ENCODE measurements around the gene ZNF804B. TPM values are rescaled to one million over a fixed set of nuclear protein-coding genes. Genes with fewer than 3 reads are reported as not detected.

The ZNF804B gene
- total RNA-seq, 6 donors from 2014 or later: not detected

- DNase-seq (no peak), ATAC-seq (ENCODE audit: low FRiP score in 2 of 2) (no peak)
- Histone ChIP-seq H3K4me3 (no peak overlapping the region), H3K4me1 (no peaks in the 10 kb centered on the region), H3K27me3 (no peaks in the 10 kb centered on the region), H3K27ac (no peak overlapping the region), H3K9me3 (peaks cover 0 to 6% (median 0%) of the 10 kb centered on the region in 4 donors), H3K36me3 (no peaks in the 10 kb centered on the region)
- TF ChIP-seq EP300 (IDR thresholded peaks at IDR 0.05): no peak
- TF ChIP-seq POLR2A (IDR thresholded peaks at IDR 0.05): no peak
- TF ChIP-seq CTCF (IDR thresholded peaks at IDR 0.05): no peak
- no peak for TF ChIP-seq POLR2AphosphoS5 (IDR thresholded peaks at IDR 0.05)
- 56 to 61% methylated on average over 2 of the region's 2 CpGs for WGBS, 2 donors
Measured at GRCh38 chr7:89133819-89134218, 374.3 kb downstream of the ZNF804B start.

DNA sequence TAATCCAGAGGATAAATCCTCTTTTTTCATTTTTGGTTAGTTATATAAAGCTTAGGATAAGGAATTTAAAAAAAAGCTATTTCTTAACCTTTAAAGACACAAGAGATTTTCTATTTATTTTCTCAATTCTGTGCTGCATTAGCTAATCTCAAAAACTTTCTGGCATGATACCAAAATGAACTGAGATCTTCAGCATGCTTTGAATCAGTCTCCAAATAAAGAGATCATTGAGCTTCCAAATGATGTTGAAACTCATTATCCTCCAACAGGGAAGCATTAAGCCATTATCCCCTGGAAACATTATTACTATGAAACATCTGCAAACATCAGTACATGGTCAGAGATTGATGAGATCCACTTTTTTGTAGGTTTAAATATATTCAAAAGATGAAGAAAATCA, 386.3 kb downstream of the ZNF804B start:
- Histone ChIP-seq H3K27me3 (no peaks in the 10 kb centered on the region), H3K4me1 (no peaks in the 10 kb centered on the region), H3K4me3 (no peak overlapping the region), H3K9me3 (no peaks in the 10 kb centered on the region), H3K36me3 (no peaks in the 10 kb centered on the region), H3K27ac (no peak overlapping the region)
- TF ChIP-seq EP300 (IDR thresholded peaks at IDR 0.05): no peak
- TF ChIP-seq POLR2AphosphoS5 (IDR thresholded peaks at IDR 0.05): no peak
- no peak for TF ChIP-seq POLR2A (IDR thresholded peaks at IDR 0.05)
- no peak for TF ChIP-seq CTCF (IDR thresholded peaks at IDR 0.05)
- ATAC-seq (ENCODE audit: low FRiP score in 2 of 2) (no peak), DNase-seq (no peak)

GRCh38 chr7:89160107-89160506, 400.6 kb downstream of the ZNF804B start:
- Histone ChIP-seq H3K4me1 (no peaks in the 10 kb centered on the region), H3K4me3 (no peak overlapping the region), H3K27ac (no peak overlapping the region), H3K36me3 (no peaks in the 10 kb centered on the region), H3K9me3 (no peaks in the 10 kb centered on the region), H3K27me3 (no peaks in the 10 kb centered on the region)
- DNase-seq (no peak), ATAC-seq (ENCODE audit: low FRiP score in 2 of 2) (no peak)
- TF ChIP-seq POLR2AphosphoS5 (IDR thresholded peaks at IDR 0.05): no peak
- no peak for TF ChIP-seq POLR2A (IDR thresholded peaks at IDR 0.05)
- no peak for TF ChIP-seq CTCF (IDR thresholded peaks at IDR 0.05)
- no peak for TF ChIP-seq EP300 (IDR thresholded peaks at IDR 0.05)
- 81 to 88% methylated on average over 2 of the region's 2 CpGs for WGBS, 2 donors

GRCh38 chr7:89165421-89165820, 405.9 kb downstream of the ZNF804B start:
- no peak overlapping the region for H3K4me3 ChIP-seq
- 57 to 78% methylated on average over 3 of the region's 3 CpGs for WGBS, 2 donors
- no peak overlapping the region for H3K27ac ChIP-seq
- ATAC-seq (ENCODE audit: low FRiP score in 2 of 2): no peak
- no peaks in the 10 kb centered on the region for H3K27me3 ChIP-seq
- no peaks in the 10 kb centered on the region for H3K36me3 ChIP-seq
- no peaks in the 10 kb centered on the region for H3K4me1 ChIP-seq
- DNase-seq: no peak
- no peaks in the 10 kb centered on the region for H3K9me3 ChIP-seq
- no peak for TF ChIP-seq POLR2A (IDR thresholded peaks at IDR 0.05)
- no peak for TF ChIP-seq CTCF (IDR thresholded peaks at IDR 0.05)
- no peak for TF ChIP-seq EP300 (IDR thresholded peaks at IDR 0.05)
- no peak for TF ChIP-seq POLR2AphosphoS5 (IDR thresholded peaks at IDR 0.05)

GRCh38 chr7:89170628-89171027, 411.1 kb downstream of the ZNF804B start:
- H3K9me3 ChIP-seq: no peaks in the 10 kb centered on the region
- 56 to 69% methylated on average over 1 of the region's 1 CpG for WGBS, 2 donors
- H3K4me3 ChIP-seq: no peak overlapping the region
- no peak for ATAC-seq (ENCODE audit: low FRiP score in 2 of 2)
- no peak overlapping the region for H3K27ac ChIP-seq
- no peaks in the 10 kb centered on the region for H3K27me3 ChIP-seq
- no peak for DNase-seq
- H3K4me1 ChIP-seq: no peaks in the 10 kb centered on the region
- no peaks in the 10 kb centered on the region for H3K36me3 ChIP-seq
- TF ChIP-seq CTCF (IDR thresholded peaks at IDR 0.05): no peak
- TF ChIP-seq POLR2AphosphoS5 (IDR thresholded peaks at IDR 0.05): no peak
- TF ChIP-seq POLR2A (IDR thresholded peaks at IDR 0.05): no peak
- TF ChIP-seq EP300 (IDR thresholded peaks at IDR 0.05): no peak
